GM23338 (cell line): ENCODE results near the gene KIF1A. TPM values are rescaled to one million over a fixed set of nuclear protein-coding genes. Genes with fewer than 3 reads are reported as not detected.

Experiments used
- ATAC-seq: fragments of 200-7000 bp; cut with Tn5 transposase; 3 replicates; pipeline ENCODE4 v1.9.1; 2020
- DNase-seq: peaks from one replicate; pipeline ENCODE4 v3.0.0-alpha.2; 2015; ENCODE audit warnings: low spot score
- H2AFZ ChIP-seq: fragments of 200-600 bp; sonication (generic); 2 replicates; pipeline ENCODE4 v1.8.0; 2016; ENCODE audit warnings: antibody characterized with exemption, mild to moderate bottlenecking, moderate library complexity
- H3F3A ChIP-seq: fragments of 200-600 bp; sonication (generic); replicated peaks from 2 replicates; pipeline ENCODE4 v1.8.0; 2017; ENCODE audit warnings: antibody characterized with exemption, mixed run types, low read depth
- H3K27ac ChIP-seq: fragments of 200-600 bp; sonication (generic); 2 replicates; pipeline ENCODE4 v1.6.1; 2016; ENCODE audit warnings: low read depth
- H3K27me3 ChIP-seq: fragments of 200-600 bp; sonication (generic); 2 replicates; pipeline ENCODE4 v1.8.0; 2016; ENCODE audit warnings: mild to moderate bottlenecking, mixed run types, moderate library complexity; ENCODE audit not compliant: insufficient read depth
- H3K36me3 ChIP-seq: fragments of 200-600 bp; sonication (generic); 2 replicates; pipeline ENCODE4 v1.8.0; 2016; ENCODE audit warnings: mild to moderate bottlenecking; ENCODE audit not compliant: insufficient read depth
- H3K4me1 ChIP-seq: fragments of 200-600 bp; sonication (generic); 2 replicates; pipeline ENCODE4 v1.8.0; 2016; ENCODE audit warnings: mild to moderate bottlenecking, moderate library complexity; ENCODE audit not compliant: insufficient read depth
- H3K4me2 ChIP-seq: fragments of 200-600 bp; sonication (generic); 2 replicates; pipeline ENCODE4 v1.7.1; 2017; ENCODE audit warnings: mixed run types
- H3K4me3 ChIP-seq: fragments of 200-600 bp; sonication (generic); 2 replicates; pipeline ENCODE4 v1.6.1; 2016; ENCODE audit warnings: mixed run types
- H3K79me2 ChIP-seq: fragments of 200-600 bp; sonication (generic); replicated peaks from 2 replicates; pipeline ENCODE4 v1.8.0; 2017; ENCODE audit warnings: mild to moderate bottlenecking; ENCODE audit not compliant: insufficient read depth
- H3K9me2 ChIP-seq: fragments of 200-600 bp; sonication (generic); 2 replicates; pipeline ENCODE4 v1.8.0; 2017; ENCODE audit not compliant: insufficient read depth
- H4K20me1 ChIP-seq: fragments of 200-600 bp; sonication (generic); replicated peaks from 2 replicates; pipeline ENCODE4 v1.8.0; 2017; ENCODE audit warnings: mild to moderate bottlenecking; ENCODE audit not compliant: insufficient read depth
- H3K27ac Mint-ChIP-seq: 2 replicates; pipeline ENCODE4 v1.8.0; 2020; ENCODE audit warnings: inconsistent platforms, mild to moderate bottlenecking, moderate library complexity, mixed read lengths
- H3K27me3 Mint-ChIP-seq: 3 replicates; pipeline ENCODE4 v1.8.0; 2022; ENCODE audit warnings: low read depth, mild to moderate bottlenecking, moderate library complexity, mixed read lengths, inconsistent platforms; ENCODE audit not compliant: insufficient read depth, poor library complexity
- H3K36me3 Mint-ChIP-seq: 3 replicates; pipeline ENCODE4 v1.8.0; 2021; ENCODE audit warnings: low read depth, mild to moderate bottlenecking, inconsistent platforms, moderate library complexity, mixed read lengths
- H3K4me1 Mint-ChIP-seq: 3 replicates; pipeline ENCODE4 v1.8.0; 2020; ENCODE audit warnings: mild to moderate bottlenecking, inconsistent platforms, mixed read lengths
- H3K4me3 Mint-ChIP-seq: 3 replicates; pipeline ENCODE4 v1.8.0; 2021; ENCODE audit warnings: moderate library complexity, mild to moderate bottlenecking, inconsistent platforms, mixed read lengths
- H3K9me3 Mint-ChIP-seq: 3 replicates; pipeline ENCODE4 v1.8.0; 2020; ENCODE audit warnings: moderate library complexity, mild to moderate bottlenecking, inconsistent platforms, mixed read lengths
- CREB1 ChIP-seq: fragments of 250-450 bp; sonication (Bioruptor Pico); IDR thresholded peaks from 2 replicates; pipeline ENCODE4 v1.5.0; 2020; ENCODE audit warnings: low read depth, mild to moderate bottlenecking, moderate library complexity
- EZH2 ChIP-seq: fragments of 200-600 bp; sonication (generic); IDR thresholded peaks from one replicate; pipeline ENCODE4 v1.8.0; 2017; ENCODE audit warnings: antibody characterized with exemption, mild to moderate bottlenecking, low read depth; ENCODE audit not compliant: unreplicated experiment
- JUNB ChIP-seq: IDR thresholded peaks from one replicate; pipeline ENCODE4 v1.6.1; 2016; ENCODE audit warnings: antibody characterized with exemption; ENCODE audit not compliant: unreplicated experiment
- POLR2AphosphoS5 ChIP-seq: IDR thresholded peaks from 2 replicates; pipeline ENCODE4 v1.6.1; 2016; ENCODE audit warnings: antibody characterized with exemption, low read depth
- STAT1 ChIP-seq: IDR thresholded peaks from one replicate; pipeline ENCODE4 v1.6.1; 2016; ENCODE audit warnings: antibody characterized with exemption; ENCODE audit not compliant: unreplicated experiment
- ZNF114 ChIP-seq: fragments of 250-450 bp; sonication (Bioruptor Pico); IDR thresholded peaks from 2 replicates; pipeline ENCODE4 v1.5.0; 2020; ENCODE audit warnings: mild to moderate bottlenecking, moderate library complexity
- ZNF462 ChIP-seq: fragments of 250-450 bp; sonication (Bioruptor Pico); IDR thresholded peaks from 2 replicates; pipeline ENCODE4 v1.5.0; 2020; ENCODE audit warnings: mild to moderate bottlenecking, moderate library complexity
- polyA plus RNA-seq: library from polyadenylated mRNA; unstranded; fragments of >200 nt; fragmentation: Nextera tagmentation; extraction: Ambion mirVana; gene quantifications from 2 replicates; pipeline ENCODE4 v1.2.1, GENCODE V29; 2016
- total RNA-seq: library from RNA; depleted of rRNA; stranded (reverse); fragments of >200 nt; shearing (Covaris generic); gene quantifications from 2 replicates; pipeline ENCODE4 v1.2.3, GENCODE V29; 2014

Gene KIF1A
- total and polyA plus RNA-seq, 2 experiments from 2014 or later: 169 to 214 TPM

DNA sequence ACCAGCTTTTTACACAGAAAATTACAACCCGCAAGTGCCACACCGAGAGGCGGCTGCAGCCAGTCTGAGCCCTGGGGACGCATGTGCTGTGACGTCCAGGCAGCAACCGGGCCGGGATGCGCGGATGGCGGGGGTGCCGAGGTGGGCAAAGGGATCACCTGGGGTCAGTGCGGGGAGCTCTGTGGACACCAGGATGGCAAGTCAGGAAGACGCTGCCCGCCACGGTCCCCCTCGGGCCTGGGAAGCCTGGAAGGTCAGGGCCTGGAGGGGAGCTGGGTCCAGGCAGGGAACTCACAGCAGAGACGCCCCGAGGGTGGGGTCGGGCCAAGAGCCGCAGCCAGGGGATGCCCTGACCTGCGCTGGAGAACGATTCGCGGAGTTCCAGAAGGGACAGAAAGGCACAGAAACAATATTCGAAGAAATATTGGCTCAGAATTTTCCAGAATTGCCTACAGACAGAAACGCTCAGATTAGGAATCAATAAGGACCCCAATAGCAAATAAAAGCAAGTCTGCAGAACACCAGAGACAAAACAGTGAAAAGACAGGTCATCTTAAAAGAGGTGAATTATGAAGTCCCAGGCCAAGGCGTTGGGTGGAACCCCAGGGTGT lies 11.7 kb upstream of the KIF1A start (continued):
- TF ChIP-seq ZNF462 (no peak), EZH2 (no peak), ZNF114 (CRISPR knock-in tag) (no peak), POLR2AphosphoS5 (no peak; the same call in 1 of the 2 replicates)

DNA sequence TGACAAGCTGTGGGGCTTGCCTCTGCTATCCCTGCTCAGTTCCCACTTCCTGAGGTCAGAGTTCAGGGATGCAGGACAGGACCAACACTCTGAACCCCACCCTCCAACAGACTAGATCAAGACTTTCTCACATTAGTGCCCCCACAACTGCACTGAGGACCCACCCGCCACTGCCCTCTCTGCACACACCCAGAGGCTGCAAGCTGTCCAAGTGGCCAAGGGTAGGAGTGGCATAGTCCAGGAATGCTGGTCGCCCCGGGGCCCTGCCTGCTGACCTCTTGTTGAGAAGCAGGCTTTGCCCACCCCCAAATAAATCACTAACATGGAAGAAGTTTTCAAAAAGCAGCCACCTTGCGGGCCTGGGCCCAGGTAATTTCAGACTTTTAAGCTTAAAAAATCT lies 5.5 kb upstream of the KIF1A start:
- Histone ChIP-seq H3F3A (0 out of 2 replicates have a peak, but pooled peaks cover 3% of the 10 kb centered on the region), H2AFZ (no peak overlapping the region), H4K20me1 (no peaks in the 10 kb centered on the region), H3K4me3 (no peak overlapping the region), H3K79me2 (no peaks in the 10 kb centered on the region), H3K27me3 (peaks cover 55% of the 10 kb centered on the region), H3K9me2 (no peaks in the 10 kb centered on the region), H3K4me2 (no peak overlapping the region), H3K36me3 (no peaks in the 10 kb centered on the region), H3K27ac (no peak overlapping the region), H3K4me1 (peaks cover 10% of the 10 kb centered on the region; the same call in 1 of the 2 replicates)
- H3K27ac Mint-ChIP-seq: no peak overlapping the region
- peaks cover 15% of the 10 kb centered on the region for H3K27me3 Mint-ChIP-seq
- peaks cover 15% of the 10 kb centered on the region for H3K4me1 Mint-ChIP-seq
- no peak for DNase-seq
- no peak for ATAC-seq
- TF ChIP-seq JUNB (no peak), POLR2AphosphoS5 (no peak), ZNF462 (no peak), STAT1 (no peak), CREB1 (CRISPR knock-in tag) (no peak), EZH2 (no peak)
- peaks cover 5% of the 10 kb centered on the region; the same call in 2 of the 3 replicates for H3K36me3 Mint-ChIP-seq
- H3K4me3 Mint-ChIP-seq: no peak overlapping the region
- peaks cover 6% of the 10 kb centered on the region; the same call in 2 of the 3 replicates for H3K9me3 Mint-ChIP-seq
